SHP77 treated with DMSO at 0.1 percent for 48 hours (cell line): ENCODE data around the gene RECQL.

Experiments
- DNase-seq: peaks from one replicate; lab custom pipeline; 2025; lab: John Stamatoyannopoulos, UW

Gene RECQL

GRCh38 chr12:21501258-21502163 lies at the start of gene RECQL, which contains the start of gene GOLT1B:
Gene RECQL, minus strand, starts transcription at chr12:21501635. Its CDS starts 2,065 bp downstream, at chr12:21499570.
Gene GOLT1B, plus strand, starts transcription at chr12:21501789. Its CDS starts 135 bp downstream, at chr12:21501924.
- DNase-seq = peak; percentile 80

- no peak for DNase-seq
These were observed 46.0 kb upstream of the RECQL start for GRCh38 chr12:21547437-21547836.

GRCh38 chr12:21546716-21547115 lies 45.3 kb upstream of the RECQL start:
- DNase-seq = no peak

- no peak for DNase-seq
These were observed 44.1 kb upstream of the RECQL start for GRCh38 chr12:21545557-21545956.

- DNase-seq = no peak
These were observed 41.7 kb upstream of the RECQL start for GRCh38 chr12:21543151-21543550.

GRCh38 chr12:21542403-21542802 lies 41.0 kb upstream of the RECQL start:
- no peak for DNase-seq

GRCh38 chr12:21541773-21542172 lies 40.3 kb upstream of the RECQL start:
- no peak for DNase-seq

- DNase-seq = no peak
These were observed 38.4 kb upstream of the RECQL start for GRCh38 chr12:21539797-21540196.

GRCh38 chr12:21538061-21538653 lies 36.7 kb upstream of the RECQL start:
- DNase-seq = no peak

GRCh38 chr12:21529456-21529855 lies 28.0 kb upstream of the RECQL start:
- no peak for DNase-seq

GRCh38 chr12:21528953-21529352 lies 27.5 kb upstream of the RECQL start:
- DNase-seq = no peak

GRCh38 chr12:21527451-21528180 lies 26.2 kb upstream of the RECQL start:
- DNase-seq = peak; percentile 21

GRCh38 chr12:21526721-21527345 lies 25.4 kb upstream of the RECQL start:
- DNase-seq = no peak

- no peak for DNase-seq
These were observed 24.6 kb upstream of the RECQL start, which contains the start of gene SPX for GRCh38 chr12:21526053-21526452. Gene SPX, plus strand, starts transcription at chr12:21526296. Its CDS starts 177 bp downstream, at chr12:21526473.

GRCh38 chr12:21523148-21523547 lies 21.7 kb upstream of the RECQL start:
- no peak for DNase-seq

GRCh38 chr12:21521541-21521940 lies 20.1 kb upstream of the RECQL start:
- DNase-seq = no peak

- no peak for DNase-seq
These were observed 17.0 kb upstream of the RECQL start for GRCh38 chr12:21518451-21518850.

GRCh38 chr12:21516281-21516680 lies 14.8 kb upstream of the RECQL start:
- no peak for DNase-seq

- no peak for DNase-seq
These were observed 8.3 kb upstream of the RECQL start for GRCh38 chr12:21509768-21510167.

- no peak for DNase-seq
These were observed 6.4 kb upstream of the RECQL start for GRCh38 chr12:21507849-21508248.

GRCh38 chr12:21505888-21506287 lies 4.5 kb upstream of the RECQL start:
- no peak for DNase-seq

- DNase-seq = no peak
These were observed 1.4 kb upstream of the RECQL start for GRCh38 chr12:21502872-21503271.
